Measurements from ENCODE around the gene SIDT1. TPM values are rescaled to one million over a fixed set of nuclear protein-coding genes. Genes with fewer than 3 reads are reported as not detected.

The SIDT1 gene
- total and polyA plus RNA-seq, 2 donors (not counting 1 experiment from before 2014, with no cell fraction given), result 0.01 TPM; not detected in 1

DNA sequence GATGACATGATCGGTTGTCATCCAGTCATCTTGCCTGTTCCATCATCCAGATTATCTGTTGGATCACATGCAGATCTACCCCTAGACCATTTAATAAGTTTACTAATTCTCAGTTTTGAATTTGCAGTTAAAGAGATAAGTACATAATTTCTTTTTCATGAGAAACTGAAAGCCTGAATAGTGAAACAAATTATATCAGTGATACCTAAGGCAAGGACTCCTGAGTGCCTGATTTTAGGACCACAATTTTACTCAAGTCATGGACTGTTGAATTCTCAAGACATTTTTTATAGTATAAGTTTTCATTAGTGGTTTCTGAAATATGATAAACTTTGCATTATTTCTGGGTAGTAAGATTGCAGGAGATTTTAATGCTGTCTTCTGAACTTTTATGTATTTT is 13.2 kb downstream of the SIDT1 start:
- H2AFZ ChIP-seq (ENCODE audit: low read length), result no peak overlapping the region
- H4K20me1 ChIP-seq (ENCODE audit: control insufficient read depth, extremely low read depth, insufficient read depth, low read length), result no peaks in the 10 kb centered on the region
- no peaks in the 10 kb centered on the region for H3K36me3 ChIP-seq (ENCODE audit: control insufficient read depth, insufficient read depth, low read length)
- no peaks in the 10 kb centered on the region for H3K79me2 ChIP-seq (ENCODE audit: control insufficient read depth, insufficient read depth, low read length)
- no peak overlapping the region for H3K4me2 ChIP-seq (ENCODE audit: extremely low read depth, insufficient read depth, low read length)
- no peak overlapping the region for H3K27ac ChIP-seq (ENCODE audit: insufficient read depth, low read length)
- H3K27me3 ChIP-seq (ENCODE audit: control insufficient read depth, insufficient read depth, low read length), result no peaks in the 10 kb centered on the region
- no peaks in the 10 kb centered on the region for H3K4me1 ChIP-seq (ENCODE audit: control insufficient read depth, extremely low read depth, insufficient read depth, low read length)
- H3K9me3 ChIP-seq (ENCODE audit: control insufficient read depth, insufficient read depth, low read depth, low read length), result no peaks in the 10 kb centered on the region
- DNase-seq (ENCODE audit: low read depth in 2 of 2), result no peak
- TF ChIP-seq EZH2 (IDR thresholded peaks at IDR 0.05; ENCODE audit: low read length, missing control alignments), result no peak
- TF ChIP-seq, protein P1, sequence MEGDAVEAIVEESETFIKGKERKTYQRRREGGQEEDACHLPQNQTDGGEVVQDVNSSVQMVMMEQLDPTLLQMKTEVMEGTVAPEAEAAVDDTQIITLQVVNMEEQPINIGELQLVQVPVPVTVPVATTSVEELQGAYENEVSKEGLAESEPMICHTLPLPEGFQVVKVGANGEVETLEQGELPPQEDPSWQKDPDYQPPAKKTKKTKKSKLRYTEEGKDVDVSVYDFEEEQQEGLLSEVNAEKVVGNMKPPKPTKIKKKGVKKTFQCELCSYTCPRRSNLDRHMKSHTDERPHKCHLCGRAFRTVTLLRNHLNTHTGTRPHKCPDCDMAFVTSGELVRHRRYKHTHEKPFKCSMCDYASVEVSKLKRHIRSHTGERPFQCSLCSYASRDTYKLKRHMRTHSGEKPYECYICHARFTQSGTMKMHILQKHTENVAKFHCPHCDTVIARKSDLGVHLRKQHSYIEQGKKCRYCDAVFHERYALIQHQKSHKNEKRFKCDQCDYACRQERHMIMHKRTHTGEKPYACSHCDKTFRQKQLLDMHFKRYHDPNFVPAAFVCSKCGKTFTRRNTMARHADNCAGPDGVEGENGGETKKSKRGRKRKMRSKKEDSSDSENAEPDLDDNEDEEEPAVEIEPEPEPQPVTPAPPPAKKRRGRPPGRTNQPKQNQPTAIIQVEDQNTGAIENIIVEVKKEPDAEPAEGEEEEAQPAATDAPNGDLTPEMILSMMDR (conservative IDR thresholded peaks at IDR 0.05 in 1 of 2, IDR thresholded peaks at IDR 0.05 in 1 of 2; ENCODE audit: low read depth in 1 of 2, low read length in 2 of 2), result no peak
- H3K4me3 ChIP-seq (replicated peaks in 1 of 4; ENCODE audit: control extremely low read depth in 1 of 4, insufficient read depth in 1 of 4, low read depth in 3 of 4, low read length in 4 of 4), result no peak overlapping the region
- H3K9ac ChIP-seq (ENCODE audit: insufficient read depth, low read length), result no peak overlapping the region

DNA sequence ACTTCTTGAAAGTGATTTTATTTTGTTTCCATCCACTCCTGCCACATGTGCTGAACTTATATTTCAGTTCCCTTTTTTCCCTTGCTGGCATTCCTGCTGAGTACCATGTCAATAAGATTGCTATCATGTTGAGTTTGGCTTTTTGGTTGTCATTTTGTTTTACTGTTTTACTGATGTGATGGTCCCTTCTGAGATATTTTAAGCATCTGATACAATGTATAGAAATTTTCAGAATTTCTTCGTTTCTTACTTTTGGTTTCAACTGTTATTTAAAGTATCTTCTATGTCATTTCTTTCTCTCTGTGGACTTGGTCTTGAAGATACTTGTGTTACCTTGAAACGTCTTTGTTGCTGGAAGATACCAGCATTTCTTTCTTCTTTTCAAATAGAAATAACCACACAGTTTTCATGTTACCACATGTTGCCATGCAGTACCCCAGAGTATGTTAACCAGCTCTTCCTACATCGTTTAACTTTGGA is 14.1 kb downstream of the SIDT1 start:
- no peaks in the 10 kb centered on the region for H3K27me3 ChIP-seq (ENCODE audit: control insufficient read depth, insufficient read depth, low read length)
- H3K27ac ChIP-seq (ENCODE audit: insufficient read depth, low read length), result no peak overlapping the region
- no peak overlapping the region for H2AFZ ChIP-seq (ENCODE audit: low read length)
- no peak overlapping the region for H3K4me3 ChIP-seq (replicated peaks in 1 of 4; ENCODE audit: control extremely low read depth in 1 of 4, insufficient read depth in 1 of 4, low read depth in 3 of 4, low read length in 4 of 4)
- no peaks in the 10 kb centered on the region for H3K9me3 ChIP-seq (ENCODE audit: control insufficient read depth, insufficient read depth, low read depth, low read length)
- H3K4me2 ChIP-seq (ENCODE audit: extremely low read depth, insufficient read depth, low read length), result no peak overlapping the region
- H3K36me3 ChIP-seq (ENCODE audit: control insufficient read depth, insufficient read depth, low read length), result no peaks in the 10 kb centered on the region
- no peak for TF ChIP-seq EZH2 (IDR thresholded peaks at IDR 0.05; ENCODE audit: low read length, missing control alignments)
- TF ChIP-seq, protein P1 (conservative IDR thresholded peaks at IDR 0.05 in 1 of 2, IDR thresholded peaks at IDR 0.05 in 1 of 2; ENCODE audit: low read depth in 1 of 2, low read length in 2 of 2), result no peak
- no peaks in the 10 kb centered on the region for H4K20me1 ChIP-seq (ENCODE audit: control insufficient read depth, extremely low read depth, insufficient read depth, low read length)
- H3K4me1 ChIP-seq (ENCODE audit: control insufficient read depth, extremely low read depth, insufficient read depth, low read length), result no peaks in the 10 kb centered on the region
- H3K9ac ChIP-seq (ENCODE audit: insufficient read depth, low read length), result no peak overlapping the region
- no peaks in the 10 kb centered on the region for H3K79me2 ChIP-seq (ENCODE audit: control insufficient read depth, insufficient read depth, low read length)
- no peak for DNase-seq (ENCODE audit: low read depth in 2 of 2)

DNA sequence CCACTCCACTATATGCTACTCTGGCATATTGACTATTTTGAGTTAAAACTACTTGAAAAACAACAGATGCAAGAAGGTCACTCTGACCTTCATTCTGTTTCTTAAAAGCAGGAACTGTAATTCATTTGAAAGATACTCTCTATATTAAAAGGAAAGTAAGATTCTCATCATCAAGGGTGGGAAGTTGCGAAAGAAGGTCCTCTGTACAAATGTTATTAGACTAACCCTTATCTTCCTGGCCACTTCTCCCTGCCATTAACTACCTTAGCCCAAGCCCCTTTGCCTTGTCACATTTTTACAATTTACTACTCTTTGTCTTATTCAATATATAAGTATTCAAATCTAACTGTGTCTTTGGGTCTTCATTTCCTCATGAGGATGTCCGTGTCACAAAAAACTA is 16.1 kb downstream of the SIDT1 start:
- Histone ChIP-seq H3K79me2 (ENCODE audit: control insufficient read depth, insufficient read depth, low read length) (no peaks in the 10 kb centered on the region), H3K4me1 (ENCODE audit: control insufficient read depth, extremely low read depth, insufficient read depth, low read length) (no peaks in the 10 kb centered on the region), H3K9me3 (ENCODE audit: control insufficient read depth, insufficient read depth, low read depth, low read length) (no peaks in the 10 kb centered on the region), H3K9ac (ENCODE audit: insufficient read depth, low read length) (no peak overlapping the region), H3K27ac (ENCODE audit: insufficient read depth, low read length) (no peak overlapping the region), H3K4me2 (ENCODE audit: extremely low read depth, insufficient read depth, low read length) (no peak overlapping the region), H3K36me3 (ENCODE audit: control insufficient read depth, insufficient read depth, low read length) (no peaks in the 10 kb centered on the region), H3K27me3 (ENCODE audit: control insufficient read depth, insufficient read depth, low read length) (no peaks in the 10 kb centered on the region), H2AFZ (ENCODE audit: low read length) (no peak overlapping the region), H4K20me1 (ENCODE audit: control insufficient read depth, extremely low read depth, insufficient read depth, low read length) (no peaks in the 10 kb centered on the region), H3K4me3 (replicated peaks in 1 of 4; ENCODE audit: control extremely low read depth in 1 of 4, insufficient read depth in 1 of 4, low read depth in 3 of 4, low read length in 4 of 4) (no peak overlapping the region)
- DNase-seq (ENCODE audit: low read depth in 2 of 2), result no peak
- no peak for TF ChIP-seq EZH2 (IDR thresholded peaks at IDR 0.05; ENCODE audit: low read length, missing control alignments)
- TF ChIP-seq, protein P1 (conservative IDR thresholded peaks at IDR 0.05 in 1 of 2, IDR thresholded peaks at IDR 0.05 in 1 of 2; ENCODE audit: low read depth in 1 of 2, low read length in 2 of 2), result no peak

Data from fibroblast of lung (primary cell).